ENCODE results near the gene SYT13. TPM values are rescaled to one million over a fixed set of nuclear protein-coding genes. Genes with fewer than 3 reads are reported as not detected.

SYT13 gene
- 0.05 and 0.06 TPM in 2 replicates for total RNA-seq

- no peak for DNase-seq (ENCODE audit: extremely low read depth, low read depth, low spot score)
Measured at GRCh38 chr11:45285930-45286632, at the start of gene SYT13. TSS of gene SYT13 (minus strand) at chr11:45286341. CDS start at chr11:45286207, 134 bp downstream.

DNA sequence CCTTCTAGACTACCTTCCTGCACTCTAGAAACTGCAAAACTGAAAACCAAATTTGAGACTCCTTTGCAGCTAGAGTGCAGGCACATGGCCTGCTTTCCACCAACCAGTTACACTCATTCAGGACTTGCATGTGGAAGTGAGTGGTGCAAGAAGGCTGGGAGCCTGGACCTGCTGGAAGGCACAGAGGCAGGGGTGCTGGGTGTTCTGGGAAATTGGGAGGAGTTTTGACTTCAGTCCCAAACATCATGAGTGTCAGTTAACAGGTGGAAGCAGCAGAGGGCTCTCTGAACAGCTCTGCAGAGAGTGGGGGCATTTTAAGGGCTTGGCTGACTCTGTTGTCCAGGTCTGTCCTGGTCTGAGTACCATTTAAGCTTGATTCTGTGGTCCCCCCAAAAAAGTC lies 49.3 kb upstream of the SYT13 start:
- no peak for DNase-seq (ENCODE audit: extremely low read depth, low read depth, low spot score)

GRCh38 chr11:45334836-45335235 lies 48.7 kb upstream of the SYT13 start:
- no peak for DNase-seq (ENCODE audit: extremely low read depth, low read depth, low spot score)

- no peak for DNase-seq (ENCODE audit: extremely low read depth, low read depth, low spot score)
Measured at GRCh38 chr11:45334410-45334809, 48.3 kb upstream of the SYT13 start.

- DNase-seq (ENCODE audit: extremely low read depth, low read depth, low spot score) = peak; percentile 20
Measured at GRCh38 chr11:45333001-45333971, 47.1 kb upstream of the SYT13 start.

GRCh38 chr11:45332276-45332934 lies 46.3 kb upstream of the SYT13 start:
- no peak for DNase-seq (ENCODE audit: extremely low read depth, low read depth, low spot score)

GRCh38 chr11:45331839-45332238 lies 45.7 kb upstream of the SYT13 start:
- DNase-seq (ENCODE audit: extremely low read depth, low read depth, low spot score) = no peak

DNA sequence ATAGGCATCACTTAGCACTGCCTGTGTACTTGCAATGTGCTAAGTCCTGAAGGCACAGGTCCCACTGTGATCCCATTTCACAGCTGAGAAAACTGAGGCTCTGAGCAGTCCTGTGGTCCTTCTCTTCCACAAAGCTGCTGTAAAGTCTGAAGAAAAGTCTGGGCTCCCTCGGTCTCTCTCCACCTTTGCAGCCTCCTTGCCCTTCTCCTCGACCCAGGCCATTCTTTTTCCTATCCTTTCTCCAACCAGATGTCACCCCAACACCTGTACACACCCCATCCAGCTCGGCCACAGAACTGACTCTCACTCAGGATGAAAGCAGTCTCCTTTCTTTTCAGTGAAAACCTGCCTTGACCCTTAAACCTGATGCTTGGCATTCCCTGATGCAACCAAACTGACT lies 42.6 kb upstream of the SYT13 start:
- no peak for DNase-seq (ENCODE audit: extremely low read depth, low read depth, low spot score)

- DNase-seq (ENCODE audit: extremely low read depth, low read depth, low spot score) = no peak
Measured at GRCh38 chr11:45324459-45324858, 38.3 kb upstream of the SYT13 start.

- DNase-seq (ENCODE audit: extremely low read depth, low read depth, low spot score) = no peak
Measured at GRCh38 chr11:45323601-45324249, 37.6 kb upstream of the SYT13 start.

GRCh38 chr11:45322891-45323600 lies 36.9 kb upstream of the SYT13 start:
- no peak for DNase-seq (ENCODE audit: extremely low read depth, low read depth, low spot score)

- no peak for DNase-seq (ENCODE audit: extremely low read depth, low read depth, low spot score)
Measured at GRCh38 chr11:45322111-45322705, 36.1 kb upstream of the SYT13 start.

- DNase-seq (ENCODE audit: extremely low read depth, low read depth, low spot score) = no peak
Measured at GRCh38 chr11:45321669-45322068, 35.5 kb upstream of the SYT13 start.

DNA sequence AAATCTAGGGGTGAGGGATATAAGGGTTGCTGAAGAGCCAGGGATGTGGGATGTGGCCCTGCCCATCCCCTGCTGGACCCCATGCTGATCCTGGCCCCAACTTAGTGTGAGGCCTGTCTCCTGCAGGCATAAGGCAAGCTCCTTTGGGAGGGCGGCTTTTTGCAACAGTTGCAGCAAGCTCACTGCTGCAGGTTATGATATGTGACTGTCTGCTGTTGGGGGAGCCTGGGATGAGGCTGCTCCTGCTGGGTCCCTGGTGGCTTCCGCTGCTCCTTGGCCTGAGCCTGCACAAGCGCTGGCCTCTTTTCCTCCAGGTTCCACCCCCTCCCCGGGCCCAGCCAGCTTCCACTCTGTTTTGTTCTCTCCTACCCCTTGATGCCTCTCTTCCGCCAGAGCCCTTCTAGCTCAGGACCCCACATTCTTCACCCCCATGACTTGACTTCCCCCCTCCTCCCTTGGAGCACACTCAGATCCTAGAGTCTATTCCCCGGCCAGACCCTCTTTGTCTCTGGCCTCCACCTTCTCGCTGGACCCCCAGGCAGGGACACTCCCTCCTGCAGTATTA lies 35.0 kb upstream of the SYT13 start:
- DNase-seq (ENCODE audit: extremely low read depth, low read depth, low spot score) = no peak

GRCh38 chr11:45320371-45320770 lies 34.2 kb upstream of the SYT13 start:
- no peak for DNase-seq (ENCODE audit: extremely low read depth, low read depth, low spot score)

DNA sequence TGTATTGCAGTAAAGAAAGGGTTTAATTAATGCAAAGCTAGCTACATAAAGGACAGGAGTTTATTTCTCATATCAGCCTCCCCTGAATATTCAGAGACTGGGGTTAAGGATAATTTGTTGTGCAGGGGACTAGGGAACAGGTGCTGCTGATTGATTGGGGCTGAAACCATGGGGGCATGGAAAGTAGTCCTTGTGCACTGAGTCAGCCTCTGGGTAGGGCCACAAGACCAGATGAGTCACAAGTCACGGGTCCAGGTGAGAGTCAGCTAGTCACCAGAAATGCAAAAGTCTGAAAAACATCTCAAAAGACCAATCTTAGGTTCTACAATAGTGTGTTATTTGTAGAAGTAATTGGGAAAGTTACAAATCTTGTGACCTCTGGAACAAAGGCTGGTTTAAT lies 32.9 kb upstream of the SYT13 start:
- DNase-seq (ENCODE audit: extremely low read depth, low read depth, low spot score) = no peak

GRCh38 chr11:45318516-45318915 lies 32.4 kb upstream of the SYT13 start:
- no peak for DNase-seq (ENCODE audit: extremely low read depth, low read depth, low spot score)

DNA sequence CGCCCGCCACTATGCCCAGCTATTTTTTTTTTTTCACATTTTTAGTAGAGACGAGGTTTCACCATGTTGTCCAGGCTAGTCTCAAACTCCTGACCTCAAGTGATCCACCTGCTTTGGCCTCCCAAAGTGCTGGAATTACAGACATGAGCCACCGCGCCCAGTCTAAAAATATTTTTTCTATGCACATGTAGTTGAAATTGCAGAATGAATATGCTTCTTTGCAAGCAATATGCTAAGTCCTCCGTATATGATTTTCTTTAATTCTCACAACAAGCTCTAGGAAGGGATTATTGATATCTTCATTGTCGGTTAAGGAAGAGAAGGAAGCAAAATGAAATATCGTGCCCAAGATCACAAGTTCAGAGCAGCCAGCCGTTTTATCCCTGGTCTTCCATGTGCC lies 30.1 kb upstream of the SYT13 start:
- DNase-seq (ENCODE audit: extremely low read depth, low read depth, low spot score) = no peak

GRCh38 chr11:45314900-45315299 lies 28.8 kb upstream of the SYT13 start:
- no peak for DNase-seq (ENCODE audit: extremely low read depth, low read depth, low spot score)
